GM23338 (cell line): ENCODE measurements around the gene OS9.

Source experiments
- POLR2AphosphoS5 ChIP-seq: IDR thresholded peaks from 2 replicates; pipeline ENCODE4 v1.6.1; 2016; ENCODE audit warnings: antibody characterized with exemption, low read depth
- TF ChIP-seq, protein P1 (sequence below), 2 experiments: fragments of 200-600 bp in 1 of 2; sonication (generic) in 1 of 2; conservative IDR thresholded peaks; 2 replicates each; pipeline versions ENCODE4 v1.5.1 to v1.6.1; 2016 to 2017; ENCODE audit warnings: antibody characterized with exemption in 2 of 2, low read depth in 2 of 2, mild to moderate bottlenecking in 2 of 2, moderate library complexity in 1 of 2

DNA sequence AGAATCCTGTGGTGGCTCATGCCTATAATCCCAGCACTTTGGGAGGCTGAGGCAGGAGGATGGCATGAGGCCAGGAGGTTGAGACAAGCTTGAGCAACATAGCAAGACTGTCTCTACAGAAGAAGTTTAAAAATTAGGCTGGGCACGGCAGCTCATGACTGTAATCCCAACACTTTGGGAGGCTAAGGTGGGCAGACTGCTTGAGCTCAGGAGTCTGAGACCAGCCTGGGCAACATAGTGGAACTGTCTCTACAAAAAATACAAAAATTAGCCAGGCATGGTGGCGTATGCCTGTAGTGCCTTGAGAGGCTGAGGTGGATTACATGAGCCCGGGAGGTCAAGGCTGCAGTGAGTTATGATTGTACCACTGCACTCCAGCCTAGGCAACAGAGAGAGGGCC lies 73.9 kb downstream of the OS9 start:
- TF ChIP-seq, protein P1, sequence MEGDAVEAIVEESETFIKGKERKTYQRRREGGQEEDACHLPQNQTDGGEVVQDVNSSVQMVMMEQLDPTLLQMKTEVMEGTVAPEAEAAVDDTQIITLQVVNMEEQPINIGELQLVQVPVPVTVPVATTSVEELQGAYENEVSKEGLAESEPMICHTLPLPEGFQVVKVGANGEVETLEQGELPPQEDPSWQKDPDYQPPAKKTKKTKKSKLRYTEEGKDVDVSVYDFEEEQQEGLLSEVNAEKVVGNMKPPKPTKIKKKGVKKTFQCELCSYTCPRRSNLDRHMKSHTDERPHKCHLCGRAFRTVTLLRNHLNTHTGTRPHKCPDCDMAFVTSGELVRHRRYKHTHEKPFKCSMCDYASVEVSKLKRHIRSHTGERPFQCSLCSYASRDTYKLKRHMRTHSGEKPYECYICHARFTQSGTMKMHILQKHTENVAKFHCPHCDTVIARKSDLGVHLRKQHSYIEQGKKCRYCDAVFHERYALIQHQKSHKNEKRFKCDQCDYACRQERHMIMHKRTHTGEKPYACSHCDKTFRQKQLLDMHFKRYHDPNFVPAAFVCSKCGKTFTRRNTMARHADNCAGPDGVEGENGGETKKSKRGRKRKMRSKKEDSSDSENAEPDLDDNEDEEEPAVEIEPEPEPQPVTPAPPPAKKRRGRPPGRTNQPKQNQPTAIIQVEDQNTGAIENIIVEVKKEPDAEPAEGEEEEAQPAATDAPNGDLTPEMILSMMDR (conservative IDR thresholded peaks at IDR 0.05; ENCODE audit: low read depth in 2 of 2): no peak
- TF ChIP-seq POLR2AphosphoS5: no peak
